Suprapubic skin (tissue), 3 donors: Measurements from ENCODE around the gene SACM1L.

ENCODE experiments used
- CTCF ChIP-seq, 2 donors: fragments of 200-600 bp in 1 of 2; fragments of 450-650 bp in 1 of 2; sonication (generic) in 1 of 2; IDR thresholded peaks; one replicate each; pipeline ENCODE4 v1.5.1; 2016 to 2019; ENCODE audit warnings: antibody characterized with exemption in 2 of 2, mild to moderate bottlenecking in 1 of 2, moderate library complexity in 1 of 2
- POLR2A ChIP-seq, 2 donors: fragments of 450-650 bp; IDR thresholded peaks; one replicate each; pipeline ENCODE4 v1.6.1; 2017; ENCODE audit warnings: antibody characterized with exemption in 2 of 2, mild to moderate bottlenecking in 2 of 2, moderate library complexity in 2 of 2

- no peak for TF ChIP-seq CTCF (IDR thresholded peaks at IDR 0.05)
- TF ChIP-seq POLR2A (IDR thresholded peaks at IDR 0.05) = no peak
Observed at GRCh38 chr3:45686850-45687249, 2.3 kb upstream of the SACM1L start.
